GM12878 (cell line): ENCODE measurements around the gene ABCG2.

ENCODE experiments used
- CTCF ChIP-seq, 3 experiments: IDR thresholded peaks in 2 of 3; conservative IDR thresholded peaks in 1 of 3; 2 replicates each; pipeline ENCODE4 v1.5.1; 2011; ENCODE audit warnings: low read depth in 3 of 3, low read length in 3 of 3, mild to moderate bottlenecking in 3 of 3, control low read depth in 2 of 3, moderate library complexity in 2 of 3, inconsistent platforms in 1 of 3, mixed read lengths in 1 of 3; ENCODE audit not compliant: control insufficient read depth in 2 of 3, insufficient read depth in 1 of 3; ENCODE audit errors: extremely low read depth in 1 of 3
- FOS ChIP-seq: IDR thresholded peaks from 3 replicates; pipeline ENCODE4 v1.6.1; 2011; ENCODE audit warnings: borderline replicate concordance; ENCODE audit not compliant: insufficient read length; ENCODE audit errors: extremely low read depth
- FOXM1 ChIP-seq: IDR thresholded peaks from 2 replicates; pipeline ENCODE4 v1.6.1; 2012; ENCODE audit warnings: low read depth, mild to moderate bottlenecking, inconsistent platforms, low read length, moderate library complexity
- MXI1 ChIP-seq: fragments of 150-350 bp; IDR thresholded peaks from 2 replicates; pipeline ENCODE4 v1.6.1; 2011; ENCODE audit warnings: low read depth, mild to moderate bottlenecking, inconsistent platforms, low read length, improper control_type of control experiment
- NR2C2 ChIP-seq: IDR thresholded peaks from 2 replicates; pipeline ENCODE4 v1.6.1; 2011; ENCODE audit warnings: borderline replicate concordance, low read depth; ENCODE audit not compliant: control insufficient read depth, insufficient read length
- PBX3 ChIP-seq: IDR thresholded peaks from 2 replicates; pipeline ENCODE4 v1.6.1; 2011; ENCODE audit warnings: mild to moderate bottlenecking, low read depth, low read length, moderate library complexity; ENCODE audit not compliant: insufficient replicate concordance
- POLR2A ChIP-seq: IDR thresholded peaks from 2 replicates; pipeline ENCODE4 v1.6.1; 2011; ENCODE audit warnings: low read depth, mild to moderate bottlenecking, low read length
- POLR2AphosphoS5 ChIP-seq: IDR thresholded peaks from 2 replicates; pipeline ENCODE4 v1.6.1; 2011; ENCODE audit warnings: mild to moderate bottlenecking, low read length, inconsistent platforms
- SIN3A ChIP-seq: IDR thresholded peaks from 2 replicates; pipeline ENCODE4 v1.6.1; 2012; ENCODE audit warnings: low read depth, low read length, improper control_type of control experiment
- SUZ12 ChIP-seq: fragments of 200-600 bp; sonication (generic); IDR thresholded peaks from one replicate; pipeline ENCODE4 v1.6.1; 2018; ENCODE audit warnings: antibody characterized with exemption, mild to moderate bottlenecking; ENCODE audit not compliant: unreplicated experiment
- TARDBP ChIP-seq: IDR thresholded peaks from 2 replicates; pipeline ENCODE4 v1.6.1; 2016; ENCODE audit warnings: borderline replicate concordance
- ZNF274 ChIP-seq: IDR thresholded peaks from one replicate; pipeline ENCODE4 v1.8.0; 2011; ENCODE audit not compliant: insufficient read length, insufficient read depth
- ZNF384 ChIP-seq: IDR thresholded peaks from 2 replicates; pipeline ENCODE4 v1.6.1; 2012; ENCODE audit warnings: low read depth, mild to moderate bottlenecking, low read length, improper control_type of control experiment, borderline replicate concordance

GRCh38 chr4:88107406-88108107, 50.9 kb downstream of the ABCG2 start:
- TF ChIP-seq FOS, result no peak
- TF ChIP-seq CTCF (IDR thresholded peaks at IDR 0.05 in 2 of 3, conservative IDR thresholded peaks at IDR 0.05 in 1 of 3; ENCODE audit: control insufficient read depth in 2 of 3, extremely low read depth in 1 of 3, insufficient read depth in 1 of 3, low read depth in 3 of 3, low read length in 3 of 3), result no peak
- TF ChIP-seq PBX3, result no peak
- TF ChIP-seq POLR2AphosphoS5, result no peak
- no peak for TF ChIP-seq POLR2A
- no peak for TF ChIP-seq TARDBP
- no peak for TF ChIP-seq SIN3A
- TF ChIP-seq NR2C2, result no peak
- no peak for TF ChIP-seq ZNF274
- TF ChIP-seq MXI1, result no peak
- no peak for TF ChIP-seq FOXM1
- TF ChIP-seq ZNF384, result no peak
- TF ChIP-seq SUZ12, result no peak
